Natural killer cell (primary cell): Measurements from ENCODE around the gene NUP214. TPM values are rescaled to one million over a fixed set of nuclear protein-coding genes. Genes with fewer than 3 reads are reported as not detected.

Experiments used
- ATAC-seq, 3 donors: fragments of 150-1000 bp in 2 of 3; fragments of 200-7000 bp in 1 of 3; cut with Tn5 transposase; 1 replicate in 1 of 3; 2 replicates in 2 of 3; pipeline ENCODE4 v1.10.0; 2021; ENCODE audit warnings: mild to moderate bottlenecking in 2 of 3, moderate library complexity in 2 of 3
- DNase-seq, 2 donors: peaks; one replicate each; pipeline versions ENCODE4 v3.0.0 to v3.0.0-alpha.2; 2013 to 2021; ENCODE audit warnings: mixed read lengths in 1 of 2
- H3K27ac ChIP-seq: one replicate; pipeline ENCODE4 v1.5.1; 2013; ENCODE audit warnings: mild to moderate bottlenecking, low read length
- H3K27me3 ChIP-seq: one replicate; pipeline ENCODE4 v1.6.1; 2013; ENCODE audit warnings: low read length; ENCODE audit not compliant: control insufficient read depth, insufficient read depth
- H3K36me3 ChIP-seq: one replicate; pipeline ENCODE4 v1.6.1; 2013; ENCODE audit warnings: low read length; ENCODE audit not compliant: control insufficient read depth, insufficient read depth
- H3K4me1 ChIP-seq: one replicate; pipeline ENCODE4 v1.6.1; 2013; ENCODE audit warnings: low read length; ENCODE audit not compliant: control insufficient read depth, insufficient read depth
- H3K4me3 ChIP-seq: one replicate; pipeline ENCODE4 v1.5.1; 2013; ENCODE audit warnings: low read length
- H3K9me3 ChIP-seq: one replicate; pipeline ENCODE4 v1.6.1; 2013; ENCODE audit warnings: low read length; ENCODE audit not compliant: control insufficient read depth, insufficient read depth
- H3K27ac Mint-ChIP-seq, 2 donors: one replicate each; pipeline ENCODE4 v1.8.0; 2022; ENCODE audit warnings: mild to moderate bottlenecking in 2 of 2, mixed read lengths in 2 of 2, moderate library complexity in 1 of 2
- H3K27me3 Mint-ChIP-seq, 2 donors: one replicate each; pipeline ENCODE4 v1.8.0; 2022; ENCODE audit warnings: low read depth in 2 of 2, mixed read lengths in 2 of 2
- H3K36me3 Mint-ChIP-seq: one replicate; pipeline ENCODE4 v1.8.0; 2022; ENCODE audit warnings: mixed read lengths
- H3K4me1 Mint-ChIP-seq, 2 donors: one replicate each; pipeline ENCODE4 v1.8.0; 2022; ENCODE audit warnings: mixed read lengths in 2 of 2
- H3K4me3 Mint-ChIP-seq: one replicate; pipeline ENCODE4 v1.8.0; 2022; ENCODE audit warnings: mild to moderate bottlenecking, moderate library complexity, mixed read lengths
- H3K9me3 Mint-ChIP-seq, 2 donors: one replicate each; pipeline ENCODE4 v1.8.0; 2022; ENCODE audit warnings: mixed read lengths in 2 of 2
- CTCF ChIP-seq: fragments of 200-600 bp; IDR thresholded peaks from one replicate; pipeline ENCODE4 v1.8.0; 2022; ENCODE audit warnings: antibody characterized with exemption
- WGBS: methylation state at CpG from one replicate; pipeline ENCODE4 v1.1.7; 2013; ENCODE audit warnings: missing lambda C conversion rate; ENCODE audit not compliant: insufficient coverage; 5-methylcytosine and 5-hydroxymethylcytosine counted together
- intact Hi-C: fragments of 100-400 bp; cut with micrococcal nuclease; formaldehyde crosslinking; loops from one replicate; pipeline ENCODE4 v1.14.2; 2022
- total RNA-seq, 4 donors: library from RNA; stranded (reverse); fragments of 120-200 nt in 1 of 4; gene quantifications; one replicate each; pipeline versions ENCODE4 v1.2.3 to v1.2.4, GENCODE V29; 2013 to 2022

Gene NUP214
- total RNA-seq, 3 donors from 2014 or later (not counting 1 experiment from before 2014, with no cell fraction given) = 125 to 133 (median 132) TPM

GRCh38 chr9:131201856-131202255, 76.5 kb downstream of the NUP214 start:
- H3K4me3 ChIP-seq = no peak overlapping the region
- H3K27ac ChIP-seq = no peak overlapping the region
- Mint-ChIP-seq H3K4me3 (no peak overlapping the region), H3K4me1 (peaks cover 0 to 10% of the 10 kb centered on the region in 2 donors), H3K36me3 (peaks cover 8% of the 10 kb centered on the region), H3K27ac (no peak overlapping the region), H3K9me3 (no peaks in the 10 kb centered on the region), H3K27me3 (no peaks in the 10 kb centered on the region)
- intact Hi-C loops = no loop called here
- DNase-seq (no peak), ATAC-seq (no peak)
- 83% methylated on average over 3 of the region's 3 CpGs for WGBS
- H3K4me1 ChIP-seq = no peaks in the 10 kb centered on the region
- peaks cover 46% of the 10 kb centered on the region for H3K36me3 ChIP-seq
- no peaks in the 10 kb centered on the region for H3K27me3 ChIP-seq
- H3K9me3 ChIP-seq = no peaks in the 10 kb centered on the region
- no peak for TF ChIP-seq CTCF

DNA sequence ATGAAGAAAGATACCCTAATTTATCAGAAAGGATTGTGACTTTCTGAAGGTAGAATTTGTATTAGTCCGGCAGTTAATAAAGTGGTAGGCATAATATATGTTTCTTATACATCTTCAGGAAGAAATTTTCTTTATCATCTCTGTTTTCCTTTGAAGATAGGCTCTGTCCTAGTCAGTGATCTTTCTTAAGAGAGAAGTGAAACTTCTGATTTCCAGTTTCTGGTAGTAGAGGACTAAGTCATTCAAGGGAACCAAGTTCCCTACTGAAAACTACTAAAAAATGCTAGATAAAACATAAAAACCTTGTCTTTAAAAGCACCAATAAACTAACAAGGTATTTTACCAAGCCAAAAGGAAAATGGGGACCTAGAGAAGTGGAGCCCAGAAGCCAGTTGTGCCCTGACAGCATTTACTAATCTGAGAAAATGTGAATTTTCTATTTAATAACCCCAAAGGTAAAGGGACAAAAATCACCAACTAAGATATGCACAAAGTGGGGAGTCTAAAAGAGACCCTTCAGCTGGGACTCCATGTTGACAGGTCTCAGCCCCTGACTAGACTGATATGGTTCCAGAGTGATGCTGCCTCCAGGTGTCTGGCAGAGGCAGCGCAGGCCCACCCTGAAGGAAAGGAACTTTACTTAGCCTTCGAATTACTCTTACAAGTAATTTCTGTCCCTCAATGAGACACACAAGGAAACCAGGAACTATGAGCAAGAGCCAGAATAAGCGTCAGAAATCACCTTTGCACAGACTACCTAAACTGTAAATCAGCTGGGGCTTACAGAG, 78.2 kb downstream of the NUP214 start:
- peaks cover 0 to 5% of the 10 kb centered on the region in 2 donors for H3K4me1 Mint-ChIP-seq
- H3K9me3 Mint-ChIP-seq = no peaks in the 10 kb centered on the region
- no peak for TF ChIP-seq CTCF
- H3K27ac Mint-ChIP-seq = no peak overlapping the region
- no peaks in the 10 kb centered on the region for H3K27me3 ChIP-seq
- no peaks in the 10 kb centered on the region for H3K27me3 Mint-ChIP-seq
- WGBS = 91% methylated on average over 3 of the region's 4 CpGs
- no peaks in the 10 kb centered on the region for H3K4me1 ChIP-seq
- DNase-seq (peak in 1 of 2 donors; percentile 13), ATAC-seq (peak in 1 of 3 donors; percentile 38)
- no peaks in the 10 kb centered on the region for H3K9me3 ChIP-seq
- intact Hi-C loops = no loop called here
- H3K27ac ChIP-seq = no peak overlapping the region
- no peak overlapping the region for H3K4me3 Mint-ChIP-seq
- H3K4me3 ChIP-seq = no peak overlapping the region
- peaks cover 40% of the 10 kb centered on the region for H3K36me3 ChIP-seq
- H3K36me3 Mint-ChIP-seq = peaks cover 8% of the 10 kb centered on the region

GRCh38 chr9:131204285-131204684, 78.9 kb downstream of the NUP214 start:
- no peak overlapping the region for H3K4me3 ChIP-seq

More at GRCh38 chr9:131204285-131204684, 78.9 kb downstream of the NUP214 start:
- H3K36me3 ChIP-seq = peaks cover 34% of the 10 kb centered on the region
- no peak overlapping the region for H3K27ac ChIP-seq
- Mint-ChIP-seq H3K36me3 (peaks cover 8% of the 10 kb centered on the region), H3K27ac (no peak overlapping the region), H3K27me3 (no peaks in the 10 kb centered on the region), H3K4me3 (no peak overlapping the region), H3K9me3 (no peaks in the 10 kb centered on the region), H3K4me1 (peaks cover 0 to 5% of the 10 kb centered on the region in 2 donors)
- ATAC-seq = no peak
- no peak for TF ChIP-seq CTCF
- no peaks in the 10 kb centered on the region for H3K27me3 ChIP-seq
- intact Hi-C loops = no loop called here
- DNase-seq = no peak
- no peaks in the 10 kb centered on the region for H3K9me3 ChIP-seq
- 99% methylated on average over 7 of the region's 8 CpGs for WGBS
- H3K4me1 ChIP-seq = no peaks in the 10 kb centered on the region
